HepG2 (cell line): ENCODE measurements around the gene MAGI1. TPM values are rescaled to one million over a fixed set of nuclear protein-coding genes. Genes with fewer than 3 reads are reported as not detected.

Experiments
- BRCA1 ChIP-seq: sonication (generic); formaldehyde crosslinking; IDR thresholded peaks from 2 replicates; pipeline ENCODE4 v1.4.0; 2020; ENCODE audit warnings: missing genetic modification reagents
- EP300 ChIP-seq, 3 experiments: sonication (generic) in 1 of 3; formaldehyde crosslinking in 1 of 3; IDR thresholded peaks; 2 replicates each; pipeline versions ENCODE4 v1.5.1 to v1.6.1; 2011 to 2020; ENCODE audit warnings: low read depth in 2 of 3, low read length in 2 of 3, borderline replicate concordance in 1 of 3, improper control_type of control experiment in 1 of 3, mild to moderate bottlenecking in 1 of 3, missing genetic modification reagents in 1 of 3, moderate library complexity in 1 of 3
- FOXM1 ChIP-seq: sonication (generic); formaldehyde crosslinking; IDR thresholded peaks from 2 replicates; pipeline ENCODE4 v1.5.0; 2020; ENCODE audit warnings: missing genetic modification reagents
- GATAD2A ChIP-seq: IDR thresholded peaks from 2 replicates; pipeline ENCODE4 v1.6.1; 2016
- KLF16 ChIP-seq, 2 experiments: sonication (generic) in 1 of 2; formaldehyde crosslinking in 1 of 2; IDR thresholded peaks; 2 replicates each; pipeline versions ENCODE4 v1.6.1 to v1.8.0; 2016 to 2023; ENCODE audit warnings: missing genetic modification reagents in 2 of 2, missing compliant biosample characterization in 1 of 2
- NFYC ChIP-seq: IDR thresholded peaks from 2 replicates; pipeline ENCODE4 v1.6.1; 2016; ENCODE audit warnings: missing genetic modification reagents, missing compliant biosample characterization
- SIN3A ChIP-seq: IDR thresholded peaks from 2 replicates; pipeline ENCODE4 v1.6.1; 2011; ENCODE audit warnings: low read depth, mild to moderate bottlenecking, control low read depth, low read length, borderline replicate concordance
- SRSF9 ChIP-seq: fragments of 200-400 bp; formaldehyde crosslinking; IDR thresholded peaks from 2 replicates; pipeline ENCODE4 v1.6.1; 2018; ENCODE audit warnings: borderline replicate concordance, mild to moderate bottlenecking, low read depth, low read length; ENCODE audit not compliant: insufficient read depth, poor library complexity, severe bottlenecking
- U2AF1 ChIP-seq: fragments of 200-400 bp; formaldehyde crosslinking; optimal IDR thresholded peaks from 2 replicates; pipeline ENCODE3; 2017; ENCODE audit warnings: mild to moderate bottlenecking, low read depth, low read length
- ZMYM3 ChIP-seq: sonication (generic); formaldehyde crosslinking; IDR thresholded peaks from 2 replicates; pipeline ENCODE4 v1.5.1; 2020; ENCODE audit warnings: mild to moderate bottlenecking, missing genetic modification reagents
- ZNF160 ChIP-seq: sonication (generic); formaldehyde crosslinking; IDR thresholded peaks from 2 replicates; pipeline ENCODE4 v1.8.0; 2022; ENCODE audit warnings: mild to moderate bottlenecking, inconsistent platforms, missing genetic modification reagents
- ZNF382 ChIP-seq: sonication (generic); formaldehyde crosslinking; IDR thresholded peaks from 2 replicates; pipeline ENCODE4 v1.5.0; 2020; ENCODE audit warnings: missing genetic modification reagents, mild to moderate bottlenecking, borderline replicate concordance
- ZNF614 ChIP-seq: IDR thresholded peaks from 2 replicates; pipeline ENCODE4 v1.6.1; 2018; ENCODE audit warnings: missing biosample characterization, missing genetic modification reagents, inconsistent platforms, borderline replicate concordance
- ZNF672 ChIP-seq: sonication (generic); formaldehyde crosslinking; IDR thresholded peaks from 2 replicates; pipeline ENCODE4 v1.8.1; 2022; ENCODE audit warnings: missing genetic modification reagents
- ZNF709 ChIP-seq: sonication (generic); formaldehyde crosslinking; IDR thresholded peaks from 2 replicates; pipeline ENCODE4 v1.5.0; 2020; ENCODE audit warnings: mild to moderate bottlenecking, missing genetic modification reagents
- ZNF777 ChIP-seq: sonication (generic); formaldehyde crosslinking; IDR thresholded peaks from 2 replicates; pipeline ENCODE4 v1.4.0; 2020; ENCODE audit warnings: missing genetic modification reagents
- polyA plus RNA-seq, 8 experiments: library from polyadenylated mRNA; depleted of rRNA in 3 of 8; stranded (reverse) in 7 of 8; unstranded in 1 of 8; fragments of >200 nt; fragmentation: Illumina TruSeq in 4 of 8; extraction: Trizol in 4 of 8; gene quantifications; 2 replicates each; pipeline versions ENCODE4 v1.2.1 to v1.2.3, GENCODE V29; 2011 to 2016; ENCODE audit warnings: low read depth in 4 of 8, missing spikeins in 1 of 8, mixed read lengths in 1 of 8; ENCODE audit not compliant: insufficient read depth in 1 of 8
- total RNA-seq, 5 experiments: library from RNA; depleted of rRNA; stranded (reverse); fragments of >200 nt; fragmentation: Illumina TruSeq; extraction: Trizol; gene quantifications; 2 replicates each; pipeline ENCODE4 v1.2.3, GENCODE V29; 2016; ENCODE audit warnings: low read depth in 1 of 5
- TF ChIP-seq, protein P1 (sequence below): sonication (generic); formaldehyde crosslinking; IDR thresholded peaks from 2 replicates; pipeline ENCODE4 v1.4.0; 2020; ENCODE audit warnings: missing genetic modification reagents
- TF ChIP-seq, protein P2 (sequence below): sonication (generic); formaldehyde crosslinking; IDR thresholded peaks from 2 replicates; pipeline ENCODE4 v1.4.0; 2020; ENCODE audit warnings: missing genetic modification reagents
- TF ChIP-seq, protein P3 (sequence below): sonication (generic); formaldehyde crosslinking; IDR thresholded peaks from 2 replicates; pipeline ENCODE4 v1.4.0; 2020; ENCODE audit warnings: missing genetic modification reagents, mild to moderate bottlenecking, borderline replicate concordance
- TF ChIP-seq, protein P4 (sequence below): sonication (generic); formaldehyde crosslinking; IDR thresholded peaks from 2 replicates; pipeline ENCODE4 v1.5.1; 2020; ENCODE audit warnings: missing genetic modification reagents, mild to moderate bottlenecking, borderline replicate concordance

MAGI1 gene
- total and polyA plus RNA-seq, 2 of the 13 experiments (the other 11 are each of a cell fraction or from before 2014, with no cell fraction given) = 22.2 to 26.0 TPM

DNA sequence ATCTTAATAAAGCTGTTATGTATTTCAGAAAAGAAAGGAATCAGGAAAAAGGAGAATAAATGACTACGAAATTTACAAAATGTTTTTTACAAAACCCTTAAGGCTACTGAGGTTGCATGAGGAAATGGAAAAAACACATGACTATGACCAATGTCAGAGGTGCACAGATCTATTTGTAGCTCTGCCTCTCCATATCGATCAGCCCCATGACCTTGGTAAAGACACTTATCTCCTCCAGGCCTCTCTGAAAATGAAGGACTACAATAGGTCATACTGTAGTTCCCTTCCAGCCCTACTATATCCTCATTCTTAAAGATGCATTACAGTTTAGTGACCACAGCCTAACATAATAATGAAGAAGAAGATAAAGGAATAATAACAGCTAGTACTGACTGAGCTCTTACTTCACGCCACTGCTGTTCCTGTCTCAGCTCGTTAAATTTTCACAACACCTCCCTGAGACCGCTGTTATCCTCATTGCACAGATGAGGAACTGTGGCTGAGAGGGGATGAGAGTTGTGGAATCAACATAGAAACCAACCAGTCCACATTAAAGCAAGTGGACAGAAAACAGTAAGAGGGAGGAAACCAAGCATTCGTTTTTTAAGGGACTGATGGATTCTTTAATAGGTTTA, 163.2 kb downstream of the MAGI1 start (continued):
- TF ChIP-seq SRSF9 (no peak), U2AF1 (no peak), ZNF709 (CRISPR knock-in tag) (no peak), SIN3A (no peak), KLF16 (CRISPR knock-in tag; IDR thresholded peaks at IDR 0.05) (0 out of 4 replicates have a peak, but pooled peaks of 1 of the 2 experiments have one; percentile 24), ZNF672 (CRISPR knock-in tag) (no peak), ZMYM3 (CRISPR knock-in tag) (no peak), ZNF160 (CRISPR knock-in tag) (no peak), ZNF382 (CRISPR knock-in tag) (no peak), ZNF614 (CRISPR knock-in tag) (no peak), BRCA1 (CRISPR knock-in tag) (no peak), ZNF777 (no peak), EP300 (IDR thresholded peaks at IDR 0.05; ENCODE audit: low read depth in 2 of 2, low read length in 2 of 2) (peak in 1 of 2 experiments; percentile 28; a peak in 1 of 4 replicates), EP300 (CRISPR knock-in tag; IDR thresholded peaks at IDR 0.05; ENCODE audit: borderline replicate concordance) (no peak), GATAD2A (peak; percentile 82), NFYC (CRISPR knock-in tag) (no peak), FOXM1 (CRISPR knock-in tag) (no peak)
- TF ChIP-seq, protein P1, sequence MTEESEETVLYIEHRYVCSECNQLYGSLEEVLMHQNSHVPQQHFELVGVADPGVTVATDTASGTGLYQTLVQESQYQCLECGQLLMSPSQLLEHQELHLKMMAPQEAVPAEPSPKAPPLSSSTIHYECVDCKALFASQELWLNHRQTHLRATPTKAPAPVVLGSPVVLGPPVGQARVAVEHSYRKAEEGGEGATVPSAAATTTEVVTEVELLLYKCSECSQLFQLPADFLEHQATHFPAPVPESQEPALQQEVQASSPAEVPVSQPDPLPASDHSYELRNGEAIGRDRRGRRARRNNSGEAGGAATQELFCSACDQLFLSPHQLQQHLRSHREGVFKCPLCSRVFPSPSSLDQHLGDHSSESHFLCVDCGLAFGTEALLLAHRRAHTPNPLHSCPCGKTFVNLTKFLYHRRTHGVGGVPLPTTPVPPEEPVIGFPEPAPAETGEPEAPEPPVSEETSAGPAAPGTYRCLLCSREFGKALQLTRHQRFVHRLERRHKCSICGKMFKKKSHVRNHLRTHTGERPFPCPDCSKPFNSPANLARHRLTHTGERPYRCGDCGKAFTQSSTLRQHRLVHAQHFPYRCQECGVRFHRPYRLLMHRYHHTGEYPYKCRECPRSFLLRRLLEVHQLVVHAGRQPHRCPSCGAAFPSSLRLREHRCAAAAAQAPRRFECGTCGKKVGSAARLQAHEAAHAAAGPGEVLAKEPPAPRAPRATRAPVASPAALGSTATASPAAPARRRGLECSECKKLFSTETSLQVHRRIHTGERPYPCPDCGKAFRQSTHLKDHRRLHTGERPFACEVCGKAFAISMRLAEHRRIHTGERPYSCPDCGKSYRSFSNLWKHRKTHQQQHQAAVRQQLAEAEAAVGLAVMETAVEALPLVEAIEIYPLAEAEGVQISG (CRISPR knock-in tag) = no peak
- TF ChIP-seq, protein P2, sequence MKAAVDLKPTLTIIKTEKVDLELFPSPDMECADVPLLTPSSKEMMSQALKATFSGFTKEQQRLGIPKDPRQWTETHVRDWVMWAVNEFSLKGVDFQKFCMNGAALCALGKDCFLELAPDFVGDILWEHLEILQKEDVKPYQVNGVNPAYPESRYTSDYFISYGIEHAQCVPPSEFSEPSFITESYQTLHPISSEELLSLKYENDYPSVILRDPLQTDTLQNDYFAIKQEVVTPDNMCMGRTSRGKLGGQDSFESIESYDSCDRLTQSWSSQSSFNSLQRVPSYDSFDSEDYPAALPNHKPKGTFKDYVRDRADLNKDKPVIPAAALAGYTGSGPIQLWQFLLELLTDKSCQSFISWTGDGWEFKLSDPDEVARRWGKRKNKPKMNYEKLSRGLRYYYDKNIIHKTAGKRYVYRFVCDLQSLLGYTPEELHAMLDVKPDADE = no peak
- TF ChIP-seq, protein P3, sequence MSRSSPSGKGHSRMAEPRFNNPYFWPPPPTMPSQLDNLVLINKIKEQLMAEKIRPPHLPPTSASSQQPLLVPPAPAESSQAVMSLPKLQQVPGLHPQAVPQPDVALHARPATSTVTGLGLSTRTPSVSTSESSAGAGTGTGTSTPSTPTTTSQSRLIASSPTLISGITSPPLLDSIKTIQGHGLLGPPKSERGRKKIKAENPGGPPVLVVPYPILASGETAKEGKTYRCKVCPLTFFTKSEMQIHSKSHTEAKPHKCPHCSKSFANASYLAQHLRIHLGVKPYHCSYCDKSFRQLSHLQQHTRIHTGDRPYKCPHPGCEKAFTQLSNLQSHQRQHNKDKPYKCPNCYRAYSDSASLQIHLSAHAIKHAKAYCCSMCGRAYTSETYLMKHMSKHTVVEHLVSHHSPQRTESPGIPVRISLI (CRISPR knock-in tag) = no peak
- TF ChIP-seq, protein P4, sequence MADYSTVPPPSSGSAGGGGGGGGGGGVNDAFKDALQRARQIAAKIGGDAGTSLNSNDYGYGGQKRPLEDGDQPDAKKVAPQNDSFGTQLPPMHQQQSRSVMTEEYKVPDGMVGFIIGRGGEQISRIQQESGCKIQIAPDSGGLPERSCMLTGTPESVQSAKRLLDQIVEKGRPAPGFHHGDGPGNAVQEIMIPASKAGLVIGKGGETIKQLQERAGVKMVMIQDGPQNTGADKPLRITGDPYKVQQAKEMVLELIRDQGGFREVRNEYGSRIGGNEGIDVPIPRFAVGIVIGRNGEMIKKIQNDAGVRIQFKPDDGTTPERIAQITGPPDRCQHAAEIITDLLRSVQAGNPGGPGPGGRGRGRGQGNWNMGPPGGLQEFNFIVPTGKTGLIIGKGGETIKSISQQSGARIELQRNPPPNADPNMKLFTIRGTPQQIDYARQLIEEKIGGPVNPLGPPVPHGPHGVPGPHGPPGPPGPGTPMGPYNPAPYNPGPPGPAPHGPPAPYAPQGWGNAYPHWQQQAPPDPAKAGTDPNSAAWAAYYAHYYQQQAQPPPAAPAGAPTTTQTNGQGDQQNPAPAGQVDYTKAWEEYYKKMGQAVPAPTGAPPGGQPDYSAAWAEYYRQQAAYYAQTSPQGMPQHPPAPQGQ (CRISPR knock-in tag) = no peak
